Activated CD8-positive, alpha-beta memory T cell treated with anti-CD3 and anti-CD28 coated beads for 36 hours (primary cell): ENCODE measurements around the gene PTPN14. TPM values are rescaled to one million over a fixed set of nuclear protein-coding genes. Genes with fewer than 3 reads are reported as not detected.

Source experiments
- CTCF ChIA-PET: fragments of 350-600 bp; sonication (Branson Sonifier 250); formaldehyde crosslinking; loops from one replicate; lab custom pipeline; 2021; ENCODE audit warnings: antibody characterized with exemption; lab: Charles Lee
- POLR2A ChIA-PET: fragments of 350-600 bp; sonication (Branson Sonifier 250); formaldehyde crosslinking; loops from one replicate; lab custom pipeline; 2021; ENCODE audit warnings: antibody characterized with exemption; lab: Charles Lee
- total RNA-seq, 2 experiments: library from RNA; stranded (reverse); gene quantifications; one replicate each; pipeline ENCODE4 v1.2.3, GENCODE V29; 2021

The PTPN14 gene
- total RNA-seq, 2 experiments from 2014 or later = 0.93 to 2.0 TPM

- POLR2A ChIA-PET = no interaction called here
- CTCF ChIA-PET = no interaction called here
Measured at GRCh38 chr1:214337015-214337414, 214.4 kb downstream of the PTPN14 start.

GRCh38 chr1:214335567-214335966 is 215.8 kb downstream of the PTPN14 start:
- POLR2A ChIA-PET = no interaction called here
- CTCF ChIA-PET = no interaction called here

- POLR2A ChIA-PET = no interaction called here
- CTCF ChIA-PET = interaction anchor here (0.6 to 8.3 kb wide), 11 partner anchors 20 to 252 kb away, joined by 3 to 125 read pairs (median 4); no protein-coding TSS in a partner anchor
Measured at GRCh38 chr1:214332946-214333798, 218.2 kb downstream of the PTPN14 start.

GRCh38 chr1:214331827-214332423 is 219.5 kb downstream of the PTPN14 start:
- ChIA-PET POLR2A (no interaction called here), CTCF (interaction anchor here (0.9 to 8.3 kb wide), 17 partner anchors 9 to 123 kb away, joined by 3 to 125 read pairs (median 3); no protein-coding TSS in a partner anchor)

GRCh38 chr1:214331180-214331579 is 220.2 kb downstream of the PTPN14 start:
- POLR2A ChIA-PET = no interaction called here

GRCh38 chr1:214330715-214331114 is 220.7 kb downstream of the PTPN14 start:
- CTCF ChIA-PET = interaction anchor here (0.7 to 8.3 kb wide), 6 partner anchors 10 to 78 kb away, joined by 3 to 125 read pairs (median 6); no protein-coding TSS in a partner anchor
- POLR2A ChIA-PET = no interaction called here

More at GRCh38 chr1:214331180-214331579, 220.2 kb downstream of the PTPN14 start:
- CTCF ChIA-PET = interaction anchor here (1.0 to 8.3 kb wide), 8 partner anchors 9 to 78 kb away, joined by 3 to 125 read pairs (median 5); no protein-coding TSS in a partner anchor

GRCh38 chr1:214330222-214330621 is 221.2 kb downstream of the PTPN14 start:
- ChIA-PET POLR2A (no interaction called here), CTCF (interaction anchor here (0.7 to 8.3 kb wide), 3 partner anchors 43 to 70 kb away, joined by 3 to 125 read pairs (median 5); no protein-coding TSS in a partner anchor)

GRCh38 chr1:214329470-214330220 is 221.8 kb downstream of the PTPN14 start:
- POLR2A ChIA-PET = no interaction called here
- CTCF ChIA-PET = interaction anchor here (0.5 to 8.3 kb wide), 11 partner anchors 13 to 168 kb away, joined by 3 to 125 read pairs (median 3); partner anchors contain the start of gene SMYD2

- POLR2A ChIA-PET = no interaction called here
Measured at GRCh38 chr1:214328770-214329469, 222.5 kb downstream of the PTPN14 start.

GRCh38 chr1:214327514-214327913 is 223.9 kb downstream of the PTPN14 start:
- ChIA-PET CTCF (interaction anchor here (1.0 to 8.3 kb wide), 4 partner anchors 9 to 113 kb away, joined by 3 to 125 read pairs (median 6); no protein-coding TSS in a partner anchor), POLR2A (no interaction called here)

More at GRCh38 chr1:214328770-214329469, 222.5 kb downstream of the PTPN14 start:
- CTCF ChIA-PET = interaction anchor here (0.5 to 8.3 kb wide), 11 partner anchors 10 to 169 kb away, joined by 3 to 125 read pairs (median 3); partner anchors contain the start of gene SMYD2

- ChIA-PET POLR2A (no interaction called here), CTCF (interaction anchor here (1.7 to 8.3 kb wide), 2 partner anchors 55 to 66 kb away, joined by 5 to 125 read pairs; no protein-coding TSS in a partner anchor)
Measured at GRCh38 chr1:214326406-214326805, 225.0 kb downstream of the PTPN14 start.

- ChIA-PET POLR2A (interaction anchor here (0.7 kb wide), 2 partner anchors 105 to 674 kb away, joined by 3 to 6 read pairs; no protein-coding TSS in a partner anchor), CTCF (interaction anchor here (0.6 to 8.3 kb wide), 3 partner anchors 64 to 1206 kb away, joined by 3 to 125 read pairs (median 8); no protein-coding TSS in a partner anchor)
Measured at GRCh38 chr1:214324896-214325800, 226.3 kb downstream of the PTPN14 start.

GRCh38 chr1:214321705-214322453 is 229.5 kb downstream of the PTPN14 start:
- POLR2A ChIA-PET = no interaction called here
- CTCF ChIA-PET = interaction anchor here (1.4 to 1.6 kb wide), 2 partner anchors 10 to 60 kb away, joined by 6 read pairs; no protein-coding TSS in a partner anchor

- ChIA-PET POLR2A (no interaction called here), CTCF (no interaction called here)
Measured at GRCh38 chr1:214319938-214320337, 231.5 kb downstream of the PTPN14 start.

GRCh38 chr1:214318956-214319736 is 232.3 kb downstream of the PTPN14 start:
- POLR2A ChIA-PET = no interaction called here
- CTCF ChIA-PET = interaction anchor here (0.5 to 1.5 kb wide), 4 partner anchors 9 to 58 kb away, joined by 3 to 5 read pairs (median 4); no protein-coding TSS in a partner anchor
